NCI-H128 (cell line): Measurements from ENCODE around the gene MYG1.
"Not testable (repeated sequence)": the region's sequence is repeated elsewhere in the genome, so short reads cannot be mapped to it uniquely, and the experiment has no call there.

Experiments used
- DNase-seq: peaks from one replicate; lab custom pipeline; 2025; ENCODE audit not compliant: unreplicated experiment; lab: John Stamatoyannopoulos, UW

MYG1 gene

DNA sequence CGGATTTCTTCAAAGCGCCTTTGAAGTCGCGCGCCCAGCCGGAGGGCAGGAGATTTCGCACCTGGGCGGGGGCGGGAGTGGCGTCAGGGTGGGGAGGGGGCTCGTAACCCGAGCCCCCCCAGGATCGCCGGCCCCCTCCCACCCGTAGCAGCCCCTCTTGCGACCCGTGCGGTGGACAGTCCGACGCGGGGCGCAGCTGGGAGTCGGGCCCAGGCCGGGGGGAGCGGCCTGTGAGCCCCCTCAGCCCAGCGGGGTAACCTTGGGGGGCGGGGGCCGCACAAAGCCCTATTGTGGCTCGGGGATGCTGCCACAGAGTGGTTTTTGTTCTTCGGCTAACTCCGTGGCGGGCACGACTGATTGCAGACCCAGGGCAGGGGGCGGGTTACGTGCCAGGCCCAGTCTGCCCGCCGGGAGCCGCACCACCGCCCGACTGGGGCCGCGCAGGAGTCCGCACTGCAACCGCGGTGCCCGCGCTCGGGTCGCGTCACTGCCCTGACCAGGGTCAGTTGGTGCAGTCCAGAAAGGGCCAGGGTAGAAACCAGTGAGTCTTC is 26.1 kb downstream of the MYG1 start:
- DNase-seq, result no peak

DNA sequence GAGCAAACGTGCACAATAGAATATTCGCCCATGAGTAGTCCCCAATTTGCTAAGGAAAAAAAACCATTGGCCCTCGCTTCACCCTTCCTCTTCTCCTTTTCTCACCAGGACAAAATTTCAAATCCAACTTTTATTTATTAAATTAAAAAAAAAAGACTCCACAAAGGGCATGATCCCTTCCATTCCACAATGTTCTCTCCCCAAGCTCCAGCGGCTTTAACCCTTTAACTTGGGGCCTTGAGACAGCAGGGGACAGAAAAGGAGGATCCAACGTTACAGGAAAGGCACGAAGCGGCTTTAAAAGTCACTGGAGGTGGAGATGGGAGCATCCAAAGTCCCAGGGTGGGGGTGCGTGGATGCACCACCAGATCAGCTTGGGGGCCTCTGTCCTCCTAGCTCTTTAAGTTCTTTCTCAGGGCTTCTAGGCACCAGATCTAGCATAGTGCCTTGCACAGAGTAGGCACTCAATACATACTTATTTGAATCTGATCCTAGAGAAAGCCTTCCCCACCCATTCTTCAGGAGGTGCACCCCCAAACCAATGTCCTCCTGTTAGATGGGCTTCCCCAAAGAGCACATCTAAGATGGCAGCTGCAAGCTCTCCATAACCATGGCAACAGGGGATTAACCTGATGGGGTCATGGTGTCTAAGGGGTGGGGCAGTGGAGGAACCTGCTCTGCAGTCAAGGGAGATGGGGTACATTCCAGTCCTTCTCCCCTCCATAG is 27.1 kb downstream of the MYG1 start:
- no peak for DNase-seq

DNA sequence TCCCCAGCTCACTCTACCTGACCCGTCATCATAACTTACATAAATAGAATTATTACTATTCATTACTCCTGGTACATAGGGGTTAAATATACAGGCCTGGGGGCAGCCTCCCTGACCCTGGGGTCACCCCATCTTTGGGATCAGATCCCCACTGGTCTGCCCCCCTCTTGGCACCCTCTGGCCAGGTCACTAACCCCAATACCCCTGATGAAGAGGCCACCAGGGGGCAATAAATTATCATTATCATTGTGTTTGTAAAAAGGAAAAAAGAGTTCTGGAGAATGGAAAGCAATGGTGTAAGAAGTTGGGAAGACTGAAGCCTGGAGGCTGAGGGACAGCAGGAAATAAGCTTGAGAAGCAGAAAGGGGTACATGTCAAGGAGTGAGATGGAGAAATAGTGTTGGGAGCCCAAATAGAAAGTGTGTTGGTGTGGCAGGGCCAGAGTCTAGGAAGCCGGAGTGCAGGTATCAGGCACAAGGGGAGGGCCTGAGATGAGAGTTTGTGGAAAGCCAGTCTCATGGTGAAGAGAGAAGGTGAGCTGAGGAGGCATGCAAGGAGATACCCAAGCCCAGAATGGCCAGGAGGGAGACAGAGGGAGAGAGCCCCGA is 28.0 kb downstream of the MYG1 start:
- no peak for DNase-seq

DNA sequence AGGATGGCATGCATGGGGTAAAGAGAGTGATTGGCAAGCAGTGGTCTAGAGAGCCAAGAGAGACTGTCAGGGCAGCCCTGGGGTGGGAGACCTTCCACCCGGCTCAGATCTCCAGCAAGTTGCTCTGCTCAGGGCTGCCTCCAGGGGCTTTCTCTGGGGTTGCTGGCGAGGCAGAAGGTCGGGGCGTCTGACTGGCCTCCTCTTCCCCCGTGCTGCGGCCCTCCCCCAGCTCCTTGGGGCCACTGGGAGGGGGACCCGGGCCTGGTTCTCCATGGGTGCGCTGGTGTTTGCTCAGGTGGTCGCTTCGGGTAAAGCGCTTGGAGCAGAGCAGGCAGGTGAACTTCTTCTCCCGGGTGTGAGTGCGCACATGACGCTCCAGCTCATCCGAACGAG is 28.5 kb downstream of the MYG1 start:
- DNase-seq, result no peak

DNA sequence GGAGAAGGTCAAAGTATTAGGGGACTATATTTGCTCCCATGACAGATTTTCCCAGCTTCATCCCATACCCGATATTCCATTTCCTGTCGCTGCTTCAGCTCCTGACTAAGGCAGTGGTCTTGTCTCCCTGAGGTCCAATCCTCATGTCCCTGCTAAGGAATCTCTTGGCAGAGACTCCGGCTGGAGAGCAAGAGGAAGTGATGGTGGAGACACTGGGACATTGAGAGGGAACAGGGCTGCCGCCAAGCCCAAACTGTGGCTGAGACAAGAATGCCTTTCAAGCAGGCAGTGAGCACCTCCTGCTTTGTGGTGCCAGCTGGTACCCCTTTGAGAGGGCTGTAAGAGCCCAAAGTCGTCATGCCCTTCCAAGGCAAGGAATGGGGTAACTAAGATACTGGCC is 31.2 kb downstream of the MYG1 start:
- no peak for DNase-seq

DNA sequence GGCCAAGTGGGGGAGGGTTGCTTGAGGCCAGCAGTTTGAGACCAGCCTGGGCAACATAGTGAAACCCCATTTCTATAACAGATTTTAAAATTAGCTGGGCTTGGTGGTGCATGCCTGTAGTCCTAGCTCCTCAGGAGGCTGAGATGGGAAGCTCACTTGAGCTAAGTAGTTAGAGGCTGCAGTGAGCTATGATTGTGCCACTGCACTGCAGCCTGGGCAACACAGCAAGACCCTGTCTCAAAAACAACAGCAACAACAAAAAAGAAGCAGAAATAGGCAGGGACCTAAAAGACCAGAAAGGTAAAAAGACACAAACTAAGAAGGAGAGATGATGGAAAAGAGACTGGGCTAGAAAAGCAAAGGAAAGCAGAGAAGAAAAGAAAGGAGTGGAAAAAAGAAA is 32.8 kb downstream of the MYG1 start:
- DNase-seq, result not testable (repeated sequence)

DNA sequence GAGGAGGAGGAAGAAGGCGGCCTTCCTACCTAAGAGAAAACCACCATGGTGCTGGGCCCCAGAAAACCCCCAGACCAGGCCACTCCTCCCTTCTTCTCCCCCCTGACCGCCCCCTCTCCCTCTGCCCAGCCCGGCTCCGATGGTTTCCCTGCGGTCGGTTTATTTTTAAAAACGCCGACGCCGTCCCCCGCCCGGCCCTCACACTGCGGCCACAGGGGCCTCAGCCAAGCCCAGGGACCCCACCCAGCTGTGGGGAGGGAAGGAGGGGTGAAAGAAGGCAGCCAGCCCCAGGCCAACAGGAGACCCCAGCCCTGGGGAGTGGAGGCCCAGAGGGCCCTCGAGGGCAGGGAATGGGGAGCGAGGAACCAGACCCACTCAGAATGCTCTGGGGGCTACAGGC is 33.2 kb downstream of the MYG1 start:
- no peak for DNase-seq

DNA sequence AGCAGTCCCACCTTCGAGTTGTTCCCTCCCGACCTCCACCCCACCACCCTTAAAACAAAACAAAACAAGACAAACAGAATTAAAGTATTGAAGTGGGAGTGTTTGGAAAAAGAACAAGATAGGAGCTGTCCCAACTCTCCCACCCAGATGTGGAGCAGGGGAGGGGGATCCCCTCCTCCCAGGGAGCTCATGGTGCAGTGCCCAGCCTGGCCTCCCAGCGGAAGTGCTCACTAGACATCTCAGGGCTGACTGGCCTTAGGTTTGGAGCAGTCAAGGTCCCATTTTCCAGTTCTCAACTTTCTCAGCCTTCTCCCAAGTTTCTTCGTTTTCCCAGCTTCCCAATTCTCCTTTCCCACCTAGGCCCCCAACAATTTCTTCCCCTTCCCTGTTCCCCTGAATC is 33.8 kb downstream of the MYG1 start:
- DNase-seq, result no peak

DNA sequence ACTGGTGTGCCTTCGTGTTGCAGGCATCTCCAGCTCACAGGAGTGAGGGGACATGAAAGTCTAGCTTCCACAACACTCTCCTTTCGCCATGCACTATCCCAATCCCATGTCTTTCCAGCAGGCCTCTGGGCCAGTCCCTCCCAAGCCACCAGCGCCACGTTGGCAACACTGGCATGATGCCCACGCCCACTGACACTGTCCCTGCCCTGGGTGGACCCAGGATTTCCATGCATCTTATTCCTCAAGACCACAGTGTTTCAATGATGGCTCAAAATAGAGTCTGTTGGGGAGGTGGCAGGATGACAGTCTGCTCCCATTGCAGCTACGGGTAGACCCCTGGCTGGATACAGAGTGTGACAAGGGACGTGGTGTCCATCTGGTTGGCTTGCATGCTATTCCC is 34.4 kb downstream of the MYG1 start:
- no peak for DNase-seq

DNA sequence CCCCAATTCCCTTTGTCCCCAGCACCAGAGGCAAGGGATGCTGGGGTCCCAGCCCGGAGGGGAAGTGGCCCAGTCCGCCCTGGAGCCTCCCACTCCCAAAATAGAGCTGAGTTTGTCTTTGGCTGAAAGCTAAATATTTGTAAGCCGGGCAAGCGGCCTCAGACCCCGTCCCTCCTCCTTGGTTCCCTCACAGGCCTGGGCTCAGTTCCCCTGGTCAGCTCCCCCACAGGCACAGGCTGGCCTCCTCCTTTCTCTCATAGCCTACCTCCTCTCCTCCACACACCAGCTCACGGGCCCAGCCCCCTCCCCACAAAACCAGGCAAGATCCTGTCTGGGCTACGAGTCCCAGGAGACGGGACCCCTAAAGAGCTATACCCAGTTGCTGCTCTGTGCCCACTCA is 35.3 kb downstream of the MYG1 start:
- DNase-seq, result no peak

DNA sequence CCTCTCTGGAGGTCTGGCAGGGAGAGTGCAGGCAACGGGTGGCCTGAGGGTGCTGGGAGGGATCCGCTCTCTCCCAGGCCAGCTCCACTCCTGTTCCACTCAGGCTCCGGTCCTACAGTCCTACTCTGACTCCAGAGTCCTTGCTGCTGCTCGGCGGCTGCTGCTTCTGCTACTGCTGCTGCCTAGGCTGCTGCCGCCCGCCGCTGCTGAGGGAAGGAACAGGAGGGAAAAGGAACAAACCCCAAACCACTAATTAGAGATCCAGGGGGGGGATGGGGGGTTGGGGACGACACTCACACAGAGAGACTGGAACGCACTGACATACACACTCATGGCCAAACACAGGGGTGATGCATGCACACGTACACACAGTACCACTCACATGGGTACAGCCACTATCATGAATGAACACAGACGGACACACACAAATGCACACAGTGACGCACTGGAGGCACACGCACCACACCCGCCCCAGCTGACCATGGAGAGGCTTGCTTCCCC is 36.7 kb downstream of the MYG1 start, which contains the start of gene SP7:
Gene SP7, minus strand, starts transcription at position 174 of the 501 bp plus-strand sequence. CDS start 708 bp downstream, outside the sequence.
- no peak for DNase-seq

DNA sequence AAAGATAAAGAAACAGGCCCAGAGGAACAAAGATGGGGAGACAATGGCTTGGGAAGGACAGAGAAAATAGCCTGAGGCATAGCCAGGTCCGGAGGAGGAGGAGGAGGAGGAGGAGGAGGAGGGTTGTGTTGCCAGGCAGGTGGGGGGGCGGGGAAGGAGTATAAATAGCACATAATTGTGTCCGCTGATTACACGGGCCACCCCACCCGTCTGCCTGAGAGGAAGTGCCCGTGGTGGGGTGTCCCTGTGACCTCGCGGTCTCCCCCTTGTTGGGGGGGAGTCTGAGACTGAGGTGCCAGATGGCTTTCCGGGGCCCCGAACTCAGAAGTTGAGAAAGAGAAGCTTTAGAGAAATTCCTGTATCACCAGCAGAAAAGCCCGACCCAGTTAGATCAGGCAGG is 38.5 kb downstream of the MYG1 start:
- DNase-seq, result no peak

DNA sequence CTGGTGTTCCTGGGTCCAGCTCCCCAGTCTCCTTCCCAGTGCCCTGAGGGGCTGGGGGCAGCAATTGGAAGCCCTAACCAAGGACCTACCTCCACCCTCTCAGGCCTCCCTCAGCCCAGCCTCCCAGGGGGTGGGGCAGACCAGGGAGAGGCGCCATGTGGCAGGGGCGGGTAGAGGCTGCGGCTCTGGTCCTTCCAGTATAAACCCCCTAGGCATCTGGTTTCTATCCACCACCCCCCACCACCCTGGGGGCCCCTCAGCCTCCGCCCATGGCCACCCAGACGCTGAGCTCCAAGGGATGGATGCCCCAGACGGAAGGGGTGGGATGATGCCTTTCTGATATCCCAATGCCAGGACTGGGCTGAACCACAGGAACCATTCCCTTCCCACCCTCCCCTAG is 39.4 kb downstream of the MYG1 start:
- no peak for DNase-seq

DNA sequence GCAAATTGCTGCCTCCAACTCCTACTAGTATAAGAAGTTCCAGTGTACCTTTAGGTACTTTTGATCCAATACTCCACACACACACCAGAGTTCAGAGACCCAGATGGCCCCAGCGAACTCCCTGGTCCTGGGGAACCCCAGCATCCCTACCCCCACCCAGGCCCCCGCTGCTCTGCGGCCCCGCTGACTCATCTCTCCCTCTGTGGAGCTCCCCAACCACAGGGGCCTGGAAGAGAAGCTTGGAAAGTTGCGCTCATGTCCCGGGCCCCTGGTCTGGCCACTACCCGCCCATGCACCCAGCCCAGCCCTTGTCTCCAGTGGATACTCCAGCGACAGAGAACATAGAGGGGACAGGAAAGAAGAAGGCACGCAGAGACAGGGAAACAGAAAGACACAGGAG is 40.9 kb downstream of the MYG1 start:
- no peak for DNase-seq

DNA sequence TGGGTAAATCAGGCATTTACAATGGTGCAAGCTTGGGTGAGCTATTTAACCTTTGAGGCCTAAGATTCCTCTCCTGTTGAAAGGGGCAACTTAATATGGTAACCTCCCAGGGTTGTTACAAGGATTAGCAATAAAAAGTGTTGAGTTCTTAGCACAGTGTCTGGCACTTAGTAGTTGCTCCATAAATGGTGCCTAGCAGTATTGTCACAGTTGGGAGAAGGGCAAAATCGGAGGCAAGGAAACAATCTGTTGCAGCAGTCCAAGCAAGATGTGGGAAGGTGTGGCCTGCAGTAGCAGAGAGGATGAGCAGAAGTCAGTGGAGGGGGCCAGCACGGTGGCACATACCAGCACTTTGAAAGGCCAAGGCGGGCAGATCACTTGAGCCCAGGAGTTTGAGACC is 44.0 kb downstream of the MYG1 start:
- DNase-seq, result no peak

DNA sequence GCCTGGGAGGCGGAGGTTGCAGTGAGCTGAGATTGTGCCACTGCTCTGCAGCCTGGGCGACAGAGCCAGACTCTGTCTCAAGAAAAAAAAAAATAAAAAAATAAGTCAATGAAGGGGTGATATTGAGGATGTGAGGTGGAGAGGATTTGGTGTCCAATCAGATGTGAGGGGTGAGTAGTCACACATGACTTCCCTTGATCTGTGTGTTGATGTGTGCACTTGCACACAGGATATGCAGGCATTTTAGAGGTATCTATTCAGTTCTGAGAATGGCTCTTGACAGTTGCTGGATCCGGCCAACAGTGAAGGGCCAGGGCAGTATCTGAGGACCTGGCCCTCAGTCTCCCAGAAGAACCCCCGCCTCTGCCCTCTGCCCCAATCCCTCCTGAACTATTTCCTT is 44.5 kb downstream of the MYG1 start:
- no peak for DNase-seq

DNA sequence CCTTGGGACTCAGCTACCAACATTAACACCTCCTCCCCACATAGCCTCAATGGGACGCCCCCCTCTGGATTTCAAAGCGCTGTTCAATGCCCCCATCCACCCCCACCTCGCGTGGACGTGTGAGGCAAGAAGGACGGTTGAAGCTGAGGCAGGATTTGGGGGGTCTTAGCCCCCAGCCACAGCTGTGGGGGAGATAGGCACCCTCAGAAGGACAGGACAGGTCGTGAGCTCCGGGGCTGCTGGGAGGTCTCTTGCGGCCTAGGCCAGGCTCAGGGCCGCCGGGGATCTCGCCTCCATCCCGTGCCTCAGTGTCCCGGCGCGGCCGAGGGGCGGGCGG is 45.0 kb downstream of the MYG1 start:
- DNase-seq, result no peak

DNA sequence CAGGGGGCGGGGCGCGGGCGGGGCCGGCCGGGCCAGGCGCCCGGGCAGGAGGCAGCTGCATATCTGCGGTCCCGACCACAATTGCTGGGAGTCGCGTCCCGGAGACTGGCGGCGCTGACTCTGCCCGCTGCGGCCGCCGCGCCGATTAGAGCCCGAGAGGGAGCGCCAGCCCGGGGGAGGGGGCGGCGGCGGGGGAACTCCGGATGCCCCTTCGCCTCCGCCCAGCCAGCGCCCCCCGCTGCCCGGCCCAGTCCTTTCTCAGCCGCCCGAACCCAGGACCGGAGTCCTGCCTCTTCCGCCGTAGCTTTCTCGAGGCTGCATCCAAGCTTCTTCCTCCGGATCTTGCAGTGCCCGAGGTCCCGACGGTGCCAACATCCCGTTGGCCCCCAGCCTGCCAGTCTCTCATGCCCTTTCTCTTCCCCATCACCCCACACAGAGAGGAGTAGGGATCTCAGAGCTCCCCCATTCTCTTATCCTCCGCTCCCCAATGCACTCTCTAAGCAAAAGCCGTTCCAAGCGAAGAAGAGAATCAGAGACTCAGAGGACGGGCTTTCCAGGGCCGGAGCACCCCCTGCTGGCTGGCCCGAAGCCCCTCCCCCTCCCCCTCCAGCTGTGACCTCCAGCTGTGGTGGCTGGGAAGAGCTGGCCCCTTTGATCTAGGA is 45.5 kb downstream of the MYG1 start:
- no peak for DNase-seq

DNA sequence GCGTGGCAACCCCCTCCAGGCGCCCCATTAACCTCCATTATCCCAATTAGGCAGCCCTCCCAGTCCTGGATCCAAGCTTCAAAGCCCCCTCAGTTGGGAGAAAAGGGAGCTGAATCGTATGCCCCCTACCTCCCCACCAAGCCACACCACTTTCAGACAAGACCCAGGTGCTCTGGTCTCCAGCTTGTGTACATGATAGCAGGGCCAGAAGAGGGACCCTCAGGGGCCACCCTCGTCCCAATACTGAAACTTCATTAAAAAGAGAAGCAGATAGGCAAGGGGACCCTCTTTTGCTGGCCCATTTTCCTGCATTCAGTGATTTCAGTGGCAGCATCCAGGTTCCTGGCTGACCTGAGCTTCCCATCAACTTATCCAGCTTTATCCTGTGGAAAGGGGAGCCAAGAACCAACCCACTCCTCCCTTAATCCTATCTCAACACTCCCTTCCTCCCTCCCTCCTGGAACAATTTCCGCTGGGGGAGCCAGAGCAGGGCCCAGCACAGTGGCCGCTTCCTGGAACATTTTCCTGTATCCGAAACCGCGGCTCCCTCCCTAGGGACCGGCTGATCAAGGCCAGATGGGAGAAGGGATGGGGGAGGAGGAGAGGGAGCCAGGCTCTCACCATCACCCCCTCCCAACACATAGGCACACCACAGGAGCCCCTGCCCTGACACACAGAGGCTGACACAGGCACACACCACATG is 46.1 kb downstream of the MYG1 start:
- no peak for DNase-seq

DNA sequence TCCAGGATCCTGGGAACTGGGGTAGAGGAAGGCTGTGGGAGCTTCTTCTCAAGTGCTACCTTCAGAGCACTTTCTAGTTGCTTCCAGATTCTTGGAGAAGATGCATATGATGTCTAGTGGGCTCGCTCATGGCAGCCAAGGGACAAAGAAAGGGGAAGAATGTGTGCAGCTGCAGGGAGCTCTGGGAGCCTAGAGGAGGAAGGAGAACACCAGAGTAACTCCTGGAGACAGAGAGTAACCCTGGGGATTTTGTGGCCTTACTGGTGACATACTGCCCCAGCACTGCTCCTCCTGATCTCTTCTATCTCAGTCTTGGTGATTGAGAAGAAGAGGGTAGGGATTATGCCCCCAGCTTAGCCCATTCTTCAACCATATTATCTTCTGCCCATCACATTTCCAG is 47.0 kb downstream of the MYG1 start:
- DNase-seq, result no peak

DNA sequence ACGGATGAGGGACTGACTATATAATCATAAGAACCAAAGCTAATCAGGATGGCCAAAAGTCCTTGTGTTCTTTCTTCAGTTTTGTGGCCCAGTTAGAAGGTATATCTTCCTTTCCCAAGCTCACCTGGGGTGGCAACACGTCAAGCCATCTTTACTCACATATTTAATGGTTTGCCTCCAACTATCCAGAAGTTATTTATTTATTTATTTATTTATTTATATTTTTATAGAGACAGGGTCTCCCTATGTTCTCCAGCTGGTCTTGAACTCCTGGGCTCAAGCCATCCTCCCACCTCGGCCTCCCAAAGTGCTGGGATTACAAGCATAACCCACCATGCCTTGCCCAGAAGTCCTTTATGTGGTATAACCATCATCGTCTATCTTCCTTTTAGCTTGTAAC is 48.4 kb downstream of the MYG1 start:
- no peak for DNase-seq
